ENCODE data around the gene ALDOB. TPM values are rescaled to one million over a fixed set of nuclear protein-coding genes. Genes with fewer than 3 reads are reported as not detected.

Gene ALDOB
- polyA plus RNA-seq, 2 of the 4 experiments (the other 2 are of a cell fraction), result not detected

DNA sequence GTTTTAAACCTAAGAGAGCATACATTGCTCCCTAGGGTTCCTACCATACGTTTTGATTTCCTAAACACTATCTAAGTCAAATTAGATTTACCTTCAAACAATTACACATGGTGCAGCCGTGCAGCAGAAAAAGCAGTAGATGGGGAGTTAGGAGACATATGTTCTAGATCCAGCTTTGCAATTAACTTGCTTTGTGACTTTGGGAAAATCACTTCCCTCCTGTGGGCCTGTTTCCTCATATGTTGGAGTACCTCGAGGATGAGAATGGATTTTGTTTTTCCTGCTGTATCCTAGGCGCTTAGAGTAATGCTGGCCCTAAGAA lies 37.9 kb downstream of the ALDOB start:
- WGBS (ENCODE audit: missing lambda C conversion rate), result 6% methylated on average over 4 of the region's 4 CpGs
- H3K9me3 ChIP-seq, result peaks cover 63% of the 10 kb centered on the region
- peak overlapping the region; percentile 89 to 91 for H3K27ac ChIP-seq
- peak overlapping the region; percentile 95 for H3K4me2 ChIP-seq
- peak overlapping the region; percentile 56 for H3K4me3 ChIP-seq
- no peak for FAIRE-seq
- peaks cover 10% of the 10 kb centered on the region; the same call in 1 of the 3 replicates for H3K4me1 ChIP-seq
- CTCF ChIA-PET, result interaction anchor here (1.6 to 2.4 kb wide), 3 partner anchors 9 to 86 kb away, joined by 4 to 17 read pairs (median 5); no protein-coding TSS in a partner anchor
- TF ChIP-seq BHLHE40 (IDR thresholded peaks at IDR 0.05; ENCODE audit: low read depth, low read length), result no peak
- no peak for TF ChIP-seq POLR2A (IDR thresholded peaks at IDR 0.05; ENCODE audit: low read length)
- peak; percentile 3 to 17; a peak in 2 of 6 replicates for ATAC-seq
- POLR2A ChIA-PET, result no interaction called here
- DNase-seq (ENCODE audit: low read depth in 1 of 2, low spot score in 1 of 2), result no peak

- Histone ChIP-seq H3K9me3 (peaks cover 36% of the 10 kb centered on the region), H3K27ac (no peak overlapping the region), H3K4me1 (peaks cover 8% of the 10 kb centered on the region; the same call in 1 of the 3 replicates), H3K4me2 (no peak overlapping the region), H3K4me3 (no peak overlapping the region)
- no peak for TF ChIP-seq CBX8 (IDR thresholded peaks at IDR 0.05)
- TF ChIP-seq EHMT2 (IDR thresholded peaks at IDR 0.05; ENCODE audit: low read depth), result no peak
- TF ChIP-seq GATA3 (IDR thresholded peaks at IDR 0.05; ENCODE audit: borderline replicate concordance), result no peak
- no peak for TF ChIP-seq RAD21 (conservative IDR thresholded peaks at IDR 0.05 in 1 of 2, IDR thresholded peaks at IDR 0.05 in 1 of 2)
- TF ChIP-seq RCOR1 (IDR thresholded peaks at IDR 0.05; ENCODE audit: low read depth, low read length), result no peak
- no peak for TF ChIP-seq BHLHE40 (IDR thresholded peaks at IDR 0.05; ENCODE audit: low read depth, low read length)
- no peak for TF ChIP-seq ZSCAN20 (CRISPR knock-in tag; IDR thresholded peaks at IDR 0.05)
- TF ChIP-seq KDM1A (IDR thresholded peaks at IDR 0.05; ENCODE audit: low read depth), result no peak
- no peak for TF ChIP-seq MAFK (IDR thresholded peaks at IDR 0.05; ENCODE audit: partially characterized antibody)
- no peak for TF ChIP-seq RNF2 (IDR thresholded peaks at IDR 0.05; ENCODE audit: borderline replicate concordance, low read depth)
- TF ChIP-seq, protein P1, sequence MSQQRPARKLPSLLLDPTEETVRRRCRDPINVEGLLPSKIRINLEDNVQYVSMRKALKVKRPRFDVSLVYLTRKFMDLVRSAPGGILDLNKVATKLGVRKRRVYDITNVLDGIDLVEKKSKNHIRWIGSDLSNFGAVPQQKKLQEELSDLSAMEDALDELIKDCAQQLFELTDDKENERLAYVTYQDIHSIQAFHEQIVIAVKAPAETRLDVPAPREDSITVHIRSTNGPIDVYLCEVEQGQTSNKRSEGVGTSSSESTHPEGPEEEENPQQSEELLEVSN (IDR thresholded peaks at IDR 0.05; ENCODE audit: borderline replicate concordance, low read depth), result no peak
- 95% methylated on average over 1 of the region's 1 CpG for WGBS (ENCODE audit: missing lambda C conversion rate)
- ChIA-PET CTCF (interaction anchor here (1.0 kb wide), 1 partner anchor 83 kb away, joined by 5 read pairs; no protein-coding TSS in a partner anchor), POLR2A (no interaction called here)
- DNase-seq (ENCODE audit: low read depth in 1 of 2, low spot score in 1 of 2) (no peak), ATAC-seq (no peak), FAIRE-seq (no peak)
Observed at GRCh38 chr9:101394687-101395086, 40.9 kb downstream of the ALDOB start.

DNA sequence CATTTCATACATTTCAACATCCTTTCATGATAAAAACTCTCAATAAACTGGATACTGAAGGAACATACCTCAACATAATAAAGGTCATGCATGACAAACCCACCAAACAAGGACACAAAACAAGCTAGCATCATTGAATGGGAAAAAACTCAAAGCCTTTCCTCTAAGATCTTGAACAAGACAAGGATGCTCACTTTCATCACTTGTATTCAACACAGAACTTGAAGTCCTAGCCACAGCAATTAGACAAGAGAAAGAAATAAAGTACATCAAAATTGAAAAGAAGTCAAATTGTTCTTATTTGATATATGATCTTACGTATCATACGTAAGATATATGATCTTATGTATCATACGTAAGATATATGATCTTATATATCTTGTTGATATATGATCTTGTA lies 42.4 kb downstream of the ALDOB start:
- ATAC-seq, result no peak
- CTCF ChIA-PET, result interaction anchor here (1.6 kb wide), 1 partner anchor 56 kb away, joined by 3 read pairs; no protein-coding TSS in a partner anchor
- peaks cover 15% of the 10 kb centered on the region for H3K4me1 ChIP-seq

More for the DNA sequence above, 42.4 kb downstream of the ALDOB start:
- Histone ChIP-seq H3K4me2 (no peak overlapping the region), H3K4me3 (no peak overlapping the region), H3K27ac (no peak overlapping the region), H3K9me3 (peaks cover 36% of the 10 kb centered on the region)
- POLR2A ChIA-PET, result no interaction called here
- FAIRE-seq (peak; percentile 74), DNase-seq (ENCODE audit: low read depth in 1 of 2, low spot score in 1 of 2) (no peak)
- WGBS (ENCODE audit: missing lambda C conversion rate), result 93% methylated on average over 3 of the region's 3 CpGs
- TF ChIP-seq POLR2AphosphoS2 (conservative IDR thresholded peaks at IDR 0.05; ENCODE audit: low read length) (no peak), RAD21 (conservative IDR thresholded peaks at IDR 0.05 in 1 of 2, IDR thresholded peaks at IDR 0.05 in 1 of 2) (no peak), SMC3 (IDR thresholded peaks at IDR 0.05) (no peak), HOXB5 (CRISPR knock-in tag; IDR thresholded peaks at IDR 0.05) (no peak), RARB (CRISPR knock-in tag; IDR thresholded peaks at IDR 0.05) (no peak), NPAS2 (CRISPR knock-in tag; IDR thresholded peaks at IDR 0.05; ENCODE audit: borderline replicate concordance) (no peak), HEYL (CRISPR knock-in tag; IDR thresholded peaks at IDR 0.05) (no peak), HOXA7 (CRISPR knock-in tag; IDR thresholded peaks at IDR 0.05) (no peak), EHF (CRISPR knock-in tag; IDR thresholded peaks at IDR 0.05) (no peak), RNF2 (IDR thresholded peaks at IDR 0.05; ENCODE audit: borderline replicate concordance, low read depth) (no peak), KDM5A (IDR thresholded peaks at IDR 0.05) (no peak), HDAC2 (IDR thresholded peaks at IDR 0.05) (no peak), FOXS1 (CRISPR knock-in tag; IDR thresholded peaks at IDR 0.05) (no peak), GATA3 (IDR thresholded peaks at IDR 0.05; ENCODE audit: borderline replicate concordance) (no peak), MAZ (IDR thresholded peaks at IDR 0.05; ENCODE audit: borderline replicate concordance, low read depth, low read length) (no peak), CEBPB (IDR thresholded peaks at IDR 0.05) (no peak), HOXB13 (CRISPR knock-in tag; IDR thresholded peaks at IDR 0.05; ENCODE audit: low read depth) (no peak)
- TF ChIP-seq, protein P2, sequence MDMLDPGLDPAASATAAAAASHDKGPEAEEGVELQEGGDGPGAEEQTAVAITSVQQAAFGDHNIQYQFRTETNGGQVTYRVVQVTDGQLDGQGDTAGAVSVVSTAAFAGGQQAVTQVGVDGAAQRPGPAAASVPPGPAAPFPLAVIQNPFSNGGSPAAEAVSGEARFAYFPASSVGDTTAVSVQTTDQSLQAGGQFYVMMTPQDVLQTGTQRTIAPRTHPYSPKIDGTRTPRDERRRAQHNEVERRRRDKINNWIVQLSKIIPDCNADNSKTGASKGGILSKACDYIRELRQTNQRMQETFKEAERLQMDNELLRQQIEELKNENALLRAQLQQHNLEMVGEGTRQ (IDR thresholded peaks at IDR 0.05), result no peak
- TF ChIP-seq, protein P3, sequence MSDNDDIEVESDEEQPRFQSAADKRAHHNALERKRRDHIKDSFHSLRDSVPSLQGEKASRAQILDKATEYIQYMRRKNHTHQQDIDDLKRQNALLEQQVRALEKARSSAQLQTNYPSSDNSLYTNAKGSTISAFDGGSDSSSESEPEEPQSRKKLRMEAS (IDR thresholded peaks at IDR 0.05), result no peak
- TF ChIP-seq, protein P4, sequence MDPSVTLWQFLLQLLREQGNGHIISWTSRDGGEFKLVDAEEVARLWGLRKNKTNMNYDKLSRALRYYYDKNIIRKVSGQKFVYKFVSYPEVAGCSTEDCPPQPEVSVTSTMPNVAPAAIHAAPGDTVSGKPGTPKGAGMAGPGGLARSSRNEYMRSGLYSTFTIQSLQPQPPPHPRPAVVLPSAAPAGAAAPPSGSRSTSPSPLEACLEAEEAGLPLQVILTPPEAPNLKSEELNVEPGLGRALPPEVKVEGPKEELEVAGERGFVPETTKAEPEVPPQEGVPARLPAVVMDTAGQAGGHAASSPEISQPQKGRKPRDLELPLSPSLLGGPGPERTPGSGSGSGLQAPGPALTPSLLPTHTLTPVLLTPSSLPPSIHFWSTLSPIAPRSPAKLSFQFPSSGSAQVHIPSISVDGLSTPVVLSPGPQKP (IDR thresholded peaks at IDR 0.05; ENCODE audit: low read depth, low read length), result no peak

All from A549 (cell line).